GM21786 (cell line): ENCODE results near the gene GFPT1.
"Not testable (repeated sequence)": the region's sequence is repeated elsewhere in the genome, so short reads cannot be mapped to it uniquely, and the experiment has no call there.

ENCODE experiments used
- ATAC-seq: cut with Tn5 transposase; IDR thresholded peaks from one replicate; pipeline ENCODE4 v1.9.1; 2021; ENCODE audit not compliant: unreplicated experiment

The GFPT1 gene

DNA sequence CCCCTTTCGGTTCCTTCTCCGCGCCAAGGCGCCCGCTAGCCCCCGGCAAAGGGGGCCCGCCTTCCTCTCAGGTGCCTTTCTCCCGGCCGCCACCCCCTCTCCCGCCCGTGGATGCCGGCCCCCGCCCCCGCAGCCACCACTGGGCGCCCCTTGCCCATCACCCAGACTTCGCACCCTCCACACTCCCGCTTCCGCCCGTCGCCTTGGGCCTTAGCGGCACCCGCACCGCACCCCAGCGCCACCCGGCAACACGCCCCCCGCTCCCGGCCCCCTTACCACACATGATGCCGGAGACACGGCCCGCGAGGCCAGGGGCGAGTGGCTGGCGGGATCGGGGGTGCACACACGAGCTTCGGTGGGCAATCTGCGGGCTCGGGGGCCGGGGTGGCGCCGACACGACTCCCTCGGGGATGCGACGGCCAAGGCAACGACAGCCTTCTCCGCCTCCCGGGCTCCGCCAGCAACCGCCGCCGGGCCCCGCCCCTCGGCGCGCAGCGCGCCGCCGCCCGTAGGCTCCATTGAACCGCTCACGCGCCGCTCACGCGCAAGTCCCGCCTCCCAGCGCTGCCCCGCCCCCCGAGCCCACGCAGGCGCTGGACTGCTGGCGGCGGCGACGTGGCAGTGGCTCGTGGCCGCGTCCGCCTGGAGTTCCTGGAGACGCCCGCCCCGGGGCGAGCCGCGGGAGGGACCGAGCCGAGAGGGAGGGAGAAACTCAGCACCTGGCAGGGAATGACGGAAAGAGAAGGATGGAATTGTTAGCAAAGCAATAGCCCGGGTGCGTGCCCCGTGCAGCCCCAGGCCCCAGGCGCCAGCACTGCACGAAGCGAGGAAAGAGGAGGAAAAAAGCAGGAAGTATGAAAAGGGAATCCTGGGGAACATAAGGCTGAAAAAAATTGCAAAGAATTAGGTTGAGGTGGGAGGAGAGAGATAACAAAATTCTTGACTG is at the start of gene GFPT1:
TSS of gene GFPT1 (minus strand) at position 439 of the 946 bp plus-strand sequence. CDS start at position 283, 156 bp downstream.
- ATAC-seq: peak; percentile 87

DNA sequence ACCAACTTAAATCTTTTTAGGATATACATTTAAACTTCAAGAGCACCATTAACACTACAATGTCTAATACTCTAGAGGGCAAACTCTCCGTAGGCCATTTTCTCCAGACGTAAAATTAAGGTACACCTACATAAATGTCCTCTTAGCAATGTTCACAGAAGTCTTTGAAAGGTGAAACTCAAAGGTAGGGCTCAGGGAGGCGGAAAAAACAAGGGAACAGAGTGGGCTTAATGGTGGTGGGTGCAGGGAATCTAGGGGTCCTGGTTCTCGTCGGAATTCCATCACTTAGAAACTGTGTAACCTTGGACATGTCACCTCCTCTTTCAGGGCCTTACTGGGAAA is 49.5 kb upstream of the GFPT1 start:
- no peak for ATAC-seq

DNA sequence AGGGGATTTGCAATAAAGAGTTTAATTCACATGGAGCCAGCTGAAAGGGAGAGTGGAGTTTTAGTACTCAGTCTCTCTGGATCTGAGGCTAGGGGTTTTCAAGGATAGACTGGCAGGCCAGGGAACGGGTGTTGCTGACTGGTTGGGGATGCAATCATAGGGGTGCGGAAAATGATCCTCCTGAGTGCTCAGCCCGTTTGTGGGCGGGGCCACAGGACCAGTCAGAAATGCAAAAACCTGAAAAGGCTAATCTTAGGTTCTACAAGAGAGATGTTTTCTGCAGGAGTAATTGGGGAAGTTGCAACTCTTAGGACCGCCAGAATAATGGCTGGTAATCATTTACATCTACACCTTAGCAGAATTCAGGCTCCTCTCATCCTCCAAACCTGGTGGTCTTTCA is 47.7 kb upstream of the GFPT1 start:
- no peak for ATAC-seq

DNA sequence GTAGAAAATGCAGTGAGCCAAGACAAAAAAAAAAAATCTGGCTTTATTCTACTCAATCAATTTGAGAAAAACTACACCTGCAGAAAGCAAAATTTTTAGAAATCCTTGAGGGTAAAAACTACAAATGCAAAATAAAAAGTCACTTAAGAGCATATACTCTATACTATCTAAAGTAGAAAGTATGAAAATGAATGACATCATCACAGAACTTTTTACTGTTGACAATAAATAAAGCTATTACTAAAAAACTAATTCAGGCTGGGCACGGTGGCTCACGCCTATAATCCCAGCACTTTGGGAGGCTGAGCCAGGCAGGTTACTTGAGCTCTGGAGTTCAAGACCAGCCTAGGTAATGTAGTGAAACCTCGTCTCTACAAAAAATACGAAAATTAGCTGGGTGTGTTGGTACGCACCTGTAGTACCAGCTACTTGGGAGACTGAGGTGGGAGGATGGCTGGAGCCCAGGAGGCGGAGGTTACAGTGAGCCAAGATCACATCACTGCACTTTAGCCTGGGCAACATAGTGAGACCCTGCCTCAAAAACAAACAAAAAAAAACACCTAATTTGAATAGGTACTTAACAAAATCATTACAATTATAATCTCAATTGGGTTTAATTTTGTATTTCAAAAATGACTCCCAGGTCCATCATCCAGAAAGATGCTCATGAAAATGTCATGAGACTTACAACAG is 42.6 kb upstream of the GFPT1 start:
- no peak for ATAC-seq

DNA sequence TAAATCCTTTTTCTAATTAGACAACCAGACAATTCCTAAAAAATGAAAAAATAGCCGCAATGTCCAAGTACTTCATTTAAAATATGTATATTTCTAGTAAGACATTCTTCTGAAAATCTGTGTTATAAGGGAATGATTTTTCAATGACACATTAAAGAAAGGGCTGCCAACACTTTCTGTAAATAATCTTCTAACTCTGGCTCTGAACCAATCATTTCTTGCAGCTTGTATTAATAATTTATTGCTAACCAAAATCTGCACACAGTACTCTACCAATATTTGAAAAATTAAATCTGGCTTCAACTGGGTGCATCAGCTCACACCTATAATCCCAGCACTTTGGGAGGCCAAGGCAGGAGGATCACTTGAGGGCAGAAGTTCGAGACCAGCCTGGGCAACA is 42.0 kb upstream of the GFPT1 start:
- ATAC-seq: no peak

DNA sequence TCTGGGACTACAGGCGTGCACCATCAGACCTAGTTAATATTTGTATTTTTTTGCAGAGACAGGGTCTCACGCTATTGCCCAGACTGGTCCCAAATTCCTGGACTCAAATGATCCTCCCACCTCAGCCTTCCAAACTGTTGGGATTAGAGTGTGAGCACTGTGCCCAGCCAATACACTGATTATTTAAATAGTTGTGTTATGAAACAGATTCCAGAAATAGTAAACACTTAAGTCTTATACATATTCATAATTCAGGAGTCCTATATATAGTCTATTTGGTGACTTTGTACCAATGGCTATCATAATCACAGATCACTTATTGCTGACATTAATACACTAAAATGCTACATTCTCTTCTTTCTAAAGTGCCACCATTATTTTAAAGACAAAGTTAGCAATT is 37.4 kb upstream of the GFPT1 start:
- ATAC-seq: no peak

DNA sequence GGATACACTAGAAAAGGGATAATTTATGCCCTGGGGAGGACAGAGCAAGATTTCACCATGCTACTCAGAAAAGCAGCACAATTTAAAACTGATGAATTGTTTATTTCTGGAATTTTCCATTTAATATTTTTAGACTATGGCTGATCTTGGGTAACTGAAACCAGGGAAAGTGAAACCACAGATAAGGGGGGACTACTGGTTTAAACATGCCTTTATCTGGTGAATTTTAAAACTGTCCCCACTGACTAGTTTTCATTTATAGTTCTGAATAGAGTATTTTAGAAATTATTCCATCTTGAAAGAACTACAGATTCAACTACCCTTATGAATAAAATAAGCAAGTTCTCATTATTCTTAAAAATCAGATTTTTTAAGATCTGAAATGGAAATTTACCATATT is 35.2 kb upstream of the GFPT1 start:
- no peak for ATAC-seq

DNA sequence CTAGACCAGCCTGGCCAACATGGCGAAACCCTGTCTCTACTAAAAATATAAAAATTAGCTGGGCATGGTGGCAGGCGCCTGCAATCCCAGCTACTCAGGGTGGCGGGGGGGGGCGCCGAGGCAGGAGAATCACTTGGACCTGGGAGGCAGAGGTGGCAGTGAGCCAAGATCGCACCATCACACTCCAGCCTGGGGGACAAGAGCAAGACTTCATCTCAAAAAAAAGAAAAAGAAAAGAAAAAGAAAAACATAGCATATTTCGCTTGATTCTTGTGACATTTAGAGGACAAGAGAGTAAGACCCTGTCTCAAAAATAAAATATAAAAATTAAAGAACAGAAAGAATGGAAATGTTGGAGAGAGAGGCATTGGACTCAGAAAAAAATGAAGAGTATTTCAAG is 32.1 kb upstream of the GFPT1 start:
- ATAC-seq: not testable (repeated sequence)

DNA sequence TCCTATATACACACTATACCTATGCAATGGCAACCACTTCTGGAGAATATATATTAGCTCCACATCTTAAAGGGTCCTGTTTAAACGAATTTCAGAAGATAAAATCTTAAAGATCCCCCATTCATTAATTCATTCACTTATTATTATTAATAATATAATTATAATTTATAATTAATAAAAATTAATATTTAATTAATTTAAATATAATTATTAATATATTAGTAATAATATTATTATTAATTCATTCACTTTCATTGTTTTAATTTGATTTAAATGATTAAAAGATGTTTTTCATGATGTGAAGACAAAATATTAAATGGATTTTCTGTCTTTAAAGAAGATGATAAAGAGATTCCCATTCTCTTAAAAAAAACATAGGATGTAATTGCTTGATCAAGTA is 29.1 kb upstream of the GFPT1 start:
- no peak for ATAC-seq

DNA sequence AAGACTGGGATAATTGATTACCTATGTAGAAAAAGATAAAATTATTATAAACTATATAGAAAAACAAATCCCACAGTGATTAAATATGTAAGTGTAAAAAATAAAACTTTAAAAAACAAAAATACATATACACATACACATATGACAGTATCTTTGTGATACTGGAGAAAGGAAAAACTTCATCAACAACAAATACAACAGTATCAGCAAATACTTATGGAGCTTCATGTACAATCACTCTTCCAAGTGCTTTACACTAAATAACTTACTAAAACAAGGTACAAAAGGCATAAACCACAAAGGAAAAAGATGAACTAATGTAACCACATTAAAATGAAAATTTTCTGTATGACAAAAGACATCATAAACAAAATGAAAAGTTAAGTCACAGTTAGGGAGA is 24.1 kb upstream of the GFPT1 start:
- ATAC-seq: no peak

DNA sequence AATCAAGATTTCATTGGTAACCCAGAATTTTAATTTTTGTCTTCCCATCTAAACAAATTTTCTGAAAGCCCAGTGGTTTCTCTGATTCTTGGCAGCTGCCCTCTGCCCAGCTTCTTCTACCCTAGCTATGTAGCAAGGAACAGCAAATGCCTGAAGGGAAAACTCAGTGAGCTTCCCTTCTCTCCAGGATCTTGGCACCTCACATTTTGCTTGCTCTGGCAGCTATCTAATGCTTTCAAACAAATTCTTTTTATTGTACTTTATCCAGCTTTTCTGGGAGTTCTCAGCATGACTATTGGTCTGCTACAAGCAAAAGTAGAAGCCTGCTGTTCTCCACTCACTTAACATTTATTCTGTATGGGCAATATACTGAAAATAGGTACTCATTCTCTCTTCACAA is 18.3 kb upstream of the GFPT1 start:
- no peak for ATAC-seq

DNA sequence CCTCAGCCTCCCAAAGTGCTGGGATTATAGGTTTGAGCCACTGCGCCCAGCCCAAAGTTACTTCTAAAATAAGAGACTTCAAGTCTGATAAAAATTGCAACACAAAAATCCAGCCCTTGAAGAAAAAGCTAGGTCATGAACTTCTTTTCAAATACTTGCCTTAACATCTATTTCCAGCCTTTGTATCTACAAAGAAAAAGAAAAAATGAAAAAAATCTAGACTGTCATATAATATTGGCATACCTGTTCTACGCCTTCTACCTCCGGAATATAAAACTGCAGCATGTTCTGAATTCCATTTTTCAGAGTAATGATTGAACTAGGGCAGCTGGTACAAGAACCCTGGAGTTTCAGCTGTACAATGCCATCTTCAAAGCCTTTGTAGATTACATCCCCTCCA is 13.1 kb upstream of the GFPT1 start:
- no peak for ATAC-seq

DNA sequence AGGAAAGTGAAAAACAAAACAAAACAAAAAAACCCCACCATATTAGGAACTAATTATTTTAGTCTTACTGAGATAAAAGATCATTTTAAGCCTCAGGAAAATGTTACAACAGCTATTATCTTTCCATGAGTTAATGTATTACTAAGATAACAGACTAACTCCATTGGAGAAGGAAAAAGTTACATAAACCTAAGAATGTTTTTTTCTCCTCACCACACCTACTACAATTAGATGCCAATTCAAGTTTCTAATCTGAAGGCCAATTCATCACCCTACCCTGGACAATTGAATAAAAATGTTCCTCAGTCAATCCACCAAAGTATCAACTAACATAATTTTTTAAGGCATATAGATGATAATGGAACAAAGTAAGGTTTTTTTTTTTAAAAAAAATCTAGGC is 10.2 kb upstream of the GFPT1 start:
- ATAC-seq: no peak

DNA sequence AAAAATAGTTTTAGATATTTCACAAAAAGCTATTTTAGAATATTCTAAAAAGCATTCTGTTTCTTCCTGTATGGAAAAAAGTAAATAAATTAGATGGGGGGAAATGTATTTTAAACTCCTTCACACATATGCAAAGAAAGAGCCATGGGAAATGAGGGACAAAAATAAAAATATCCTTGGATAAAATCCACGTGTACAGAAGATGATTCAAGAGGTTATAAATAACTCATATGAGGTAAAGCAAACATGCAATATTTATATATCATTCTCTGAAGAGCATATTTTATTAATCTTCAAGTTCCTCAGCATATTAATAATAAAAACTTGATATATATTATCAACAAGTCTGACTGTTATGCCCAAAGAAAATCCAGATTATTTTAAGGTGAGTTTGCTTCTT is 8.8 kb upstream of the GFPT1 start:
- no peak for ATAC-seq

DNA sequence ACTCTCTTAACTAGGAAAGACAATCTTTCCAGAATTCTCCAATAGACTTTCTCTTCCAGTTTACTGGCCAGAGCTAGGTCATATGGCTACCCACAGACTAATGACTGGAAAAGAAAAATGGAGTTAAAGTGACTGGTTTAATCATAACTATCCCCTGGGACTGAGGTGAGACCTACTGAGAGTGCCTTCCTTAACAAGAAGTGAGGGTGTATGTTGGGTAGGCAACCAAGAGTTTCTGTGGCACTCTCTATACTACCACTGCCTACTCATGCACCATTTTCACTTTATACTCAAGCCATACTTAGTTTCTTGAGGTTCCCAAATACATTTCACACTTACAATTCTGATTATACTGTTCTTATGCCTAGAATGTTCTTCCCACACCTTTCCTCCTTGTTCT is 6.9 kb upstream of the GFPT1 start:
- no peak for ATAC-seq

DNA sequence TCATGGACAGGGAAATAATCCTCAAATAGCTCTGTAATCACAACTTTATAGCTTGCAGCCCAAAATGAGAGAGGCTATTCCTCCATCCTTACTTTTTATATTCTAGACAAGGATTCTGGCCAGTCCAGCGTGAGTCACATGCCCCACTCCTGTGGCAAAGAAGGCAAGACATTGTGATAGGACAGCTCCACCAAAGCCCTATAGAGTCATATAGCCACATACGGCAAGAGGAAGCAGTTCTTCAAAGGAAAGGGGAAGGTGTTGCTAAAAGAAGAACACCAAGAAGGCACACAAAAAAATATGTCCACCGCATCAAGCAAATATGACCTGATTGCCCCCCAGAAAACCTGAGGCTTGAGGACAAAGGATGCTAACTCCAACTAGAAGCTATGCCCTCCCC is 3.4 kb upstream of the GFPT1 start:
- ATAC-seq: no peak

DNA sequence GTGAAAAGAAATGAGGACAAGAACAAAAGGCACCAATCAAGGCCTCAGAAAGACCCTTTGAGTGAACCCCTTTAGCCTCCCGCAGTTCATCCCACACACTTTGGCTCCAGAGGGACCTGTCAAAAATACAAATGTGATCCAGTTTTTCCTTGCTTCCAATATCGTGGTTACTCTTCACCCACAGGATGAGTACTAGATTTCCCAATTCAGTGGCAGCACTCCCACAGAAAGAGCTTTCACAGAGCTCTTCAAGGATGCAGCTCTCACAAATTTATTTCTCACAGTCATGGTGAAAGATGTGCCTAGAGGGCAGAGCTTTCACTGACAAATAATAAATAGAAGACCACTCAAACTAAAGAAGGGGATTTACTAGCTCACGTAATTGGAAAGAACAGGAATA is 3.0 kb upstream of the GFPT1 start:
- ATAC-seq: no peak

DNA sequence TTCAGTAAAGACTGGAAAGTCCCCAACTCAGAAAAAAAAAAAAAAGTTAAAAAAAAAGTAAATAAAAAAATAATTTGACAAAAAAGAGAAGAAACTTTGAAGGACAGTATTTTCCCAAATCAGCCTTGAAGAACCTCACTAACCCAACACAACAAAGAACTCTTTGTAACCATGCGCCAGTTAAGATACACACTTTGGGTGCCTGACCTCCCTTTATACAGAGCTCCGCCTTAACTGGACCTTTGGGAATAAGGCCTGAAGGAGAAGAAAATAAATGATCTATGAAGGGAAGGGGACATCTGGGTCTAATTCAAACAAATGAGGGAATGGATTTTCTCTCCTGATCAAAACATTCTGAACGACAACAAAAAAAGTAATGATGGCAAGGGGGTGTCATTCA is 2.2 kb upstream of the GFPT1 start:
- ATAC-seq: no peak

DNA sequence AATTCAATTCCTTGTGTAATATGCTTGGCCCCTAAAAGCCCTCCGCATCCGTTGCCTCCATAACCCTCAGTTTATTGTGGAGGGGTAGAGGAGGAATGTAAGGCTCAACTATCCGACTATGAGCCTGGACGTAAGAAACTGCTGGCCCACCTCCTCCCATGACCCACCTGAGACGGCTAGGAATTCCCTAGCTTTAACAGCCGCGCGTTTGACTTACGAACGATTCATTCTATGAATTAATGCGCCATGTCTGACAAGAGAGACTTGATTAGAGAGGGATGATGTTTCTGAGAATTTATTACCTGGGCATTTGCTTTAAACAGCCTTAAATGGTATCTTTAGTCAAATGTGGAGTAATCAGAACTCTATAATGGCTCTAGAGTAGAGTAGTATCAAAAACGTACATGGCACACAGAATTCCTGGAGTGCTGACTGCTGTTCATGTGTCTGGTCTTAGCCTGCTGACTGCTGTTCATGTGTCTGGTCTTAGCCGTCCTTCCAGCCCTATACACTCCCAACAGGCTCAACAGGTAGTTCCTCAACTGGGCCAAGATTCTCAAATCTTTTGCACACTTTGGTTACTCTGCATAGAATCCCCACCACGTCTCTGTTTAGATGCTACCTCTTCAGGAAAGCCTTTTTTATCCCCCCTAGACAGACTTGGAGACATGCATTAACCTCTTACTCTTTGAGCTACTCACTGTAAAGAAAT is 899 bp upstream of the GFPT1 start:
- no peak for ATAC-seq

DNA sequence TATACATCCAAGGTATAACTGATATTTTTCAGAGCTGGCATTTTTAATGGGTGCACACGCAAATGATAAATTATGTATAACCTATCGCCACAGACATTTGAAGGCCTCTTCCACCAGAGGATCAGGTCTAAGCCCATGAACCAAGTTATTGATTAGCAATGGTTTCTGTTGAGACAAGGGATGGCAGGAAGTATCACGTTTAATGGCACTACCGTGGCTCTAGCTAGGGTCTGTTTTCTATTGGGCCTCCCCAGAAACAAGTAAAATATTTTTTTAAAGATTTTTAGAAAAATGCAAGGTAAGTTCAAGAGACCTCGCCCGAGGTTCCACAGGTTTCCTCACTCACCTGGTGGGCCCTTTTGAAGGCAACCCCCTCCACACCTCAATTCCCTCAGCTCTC is 667 bp downstream of the GFPT1 start:
- peak; percentile 3 for ATAC-seq

DNA sequence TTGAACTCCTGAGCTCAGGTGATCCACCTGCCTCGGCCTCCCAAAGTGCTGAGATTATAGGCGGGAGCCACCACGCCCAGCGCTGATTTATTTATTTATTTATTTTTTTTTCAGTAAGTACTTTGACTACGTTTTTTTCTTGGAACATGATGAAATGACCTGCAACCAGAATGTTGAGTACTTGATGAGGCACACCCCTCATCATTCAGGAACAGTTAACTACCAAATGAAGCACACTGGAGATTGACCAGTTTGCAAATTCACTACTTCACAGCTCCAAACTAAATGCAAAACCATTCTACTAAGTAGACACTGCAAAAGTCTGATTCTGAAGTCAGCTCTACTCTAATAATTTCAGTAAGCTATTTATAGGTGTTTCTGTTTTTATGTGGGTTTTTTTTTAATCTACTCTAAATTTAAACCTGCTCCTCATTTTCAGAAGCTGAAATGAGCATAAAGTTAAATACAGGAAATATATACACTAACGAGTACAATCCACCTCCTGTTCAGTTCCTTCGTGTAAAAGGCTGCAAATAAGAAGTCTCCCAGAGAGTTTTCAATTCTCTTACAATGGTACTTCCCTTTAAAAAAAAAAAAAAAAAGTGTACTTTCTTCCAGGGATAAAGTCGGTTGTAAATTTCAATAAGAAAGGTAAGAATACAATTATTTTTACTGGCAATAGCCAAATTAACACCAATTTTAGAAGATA is 1.4 kb downstream of the GFPT1 start:
- ATAC-seq: no peak
